ENCODE data around the gene KPNA2.
"Not testable (repeated sequence)": the region's sequence is repeated elsewhere in the genome, so short reads cannot be mapped to it uniquely, and the experiment has no call there.

Gene KPNA2

GRCh38 chr17:68019675-68020408, 15.7 kb upstream of the KPNA2 start:
- in situ Hi-C loops (cut with MboI; ENCODE audit: low sequenced_read_pairs), result no loop called here

GRCh38 chr17:68020409-68020756, 15.2 kb upstream of the KPNA2 start:
- in situ Hi-C loops (cut with MboI; ENCODE audit: low sequenced_read_pairs), result no loop called here

- in situ Hi-C loops (cut with MboI; ENCODE audit: low sequenced_read_pairs), result not testable (repeated sequence)
These were observed 14.7 kb upstream of the KPNA2 start for GRCh38 chr17:68020791-68021190.

GRCh38 chr17:68021963-68022362, 13.6 kb upstream of the KPNA2 start:
- in situ Hi-C loops (cut with MboI; ENCODE audit: low sequenced_read_pairs), result no loop called here

- in situ Hi-C loops (cut with MboI; ENCODE audit: low sequenced_read_pairs), result not testable (repeated sequence)
These were observed 13.0 kb upstream of the KPNA2 start for GRCh38 chr17:68022547-68022946.

- in situ Hi-C loops (cut with MboI; ENCODE audit: low sequenced_read_pairs), result no loop called here
These were observed 5.9 kb upstream of the KPNA2 start for GRCh38 chr17:68029512-68030215.

- in situ Hi-C loops (cut with MboI; ENCODE audit: low sequenced_read_pairs), result no loop called here
These were observed 1.7 kb upstream of the KPNA2 start for GRCh38 chr17:68033636-68034451.

GRCh38 chr17:68034452-68034776, 1.1 kb upstream of the KPNA2 start:
- in situ Hi-C loops (cut with MboI; ENCODE audit: low sequenced_read_pairs), result no loop called here

GRCh38 chr17:68035131-68035522, 408 bp upstream of the KPNA2 start:
- in situ Hi-C loops (cut with MboI; ENCODE audit: low sequenced_read_pairs), result no loop called here

- in situ Hi-C loops (cut with MboI; ENCODE audit: low sequenced_read_pairs), result no loop called here
These were observed 991 bp downstream of the KPNA2 start for GRCh38 chr17:68036304-68037147.

GRCh38 chr17:68047153-68047846, 11.8 kb downstream of the KPNA2 start:
- in situ Hi-C loops (cut with MboI; ENCODE audit: low sequenced_read_pairs), result no loop called here

- in situ Hi-C loops (cut with MboI; ENCODE audit: low sequenced_read_pairs), result not testable (repeated sequence)
These were observed 12.5 kb downstream of the KPNA2 start for GRCh38 chr17:68047890-68048542.

GRCh38 chr17:68048996-68049395, 13.5 kb downstream of the KPNA2 start:
- in situ Hi-C loops (cut with MboI; ENCODE audit: low sequenced_read_pairs), result no loop called here

- in situ Hi-C loops (cut with MboI; ENCODE audit: low sequenced_read_pairs), result not testable (repeated sequence)
These were observed 14.4 kb downstream of the KPNA2 start for GRCh38 chr17:68049812-68050437.

- in situ Hi-C loops (cut with MboI; ENCODE audit: low sequenced_read_pairs), result not testable (repeated sequence)
These were observed 16.1 kb downstream of the KPNA2 start for GRCh38 chr17:68051321-68052312.

- in situ Hi-C loops (cut with MboI; ENCODE audit: low sequenced_read_pairs), result no loop called here
These were observed 17.3 kb downstream of the KPNA2 start for GRCh38 chr17:68052810-68053209.

GRCh38 chr17:68053231-68054013, 17.9 kb downstream of the KPNA2 start:
- in situ Hi-C loops (cut with MboI; ENCODE audit: low sequenced_read_pairs), result no loop called here
